ENCODE measurements around the gene GDF7.

The GDF7 gene

DNA sequence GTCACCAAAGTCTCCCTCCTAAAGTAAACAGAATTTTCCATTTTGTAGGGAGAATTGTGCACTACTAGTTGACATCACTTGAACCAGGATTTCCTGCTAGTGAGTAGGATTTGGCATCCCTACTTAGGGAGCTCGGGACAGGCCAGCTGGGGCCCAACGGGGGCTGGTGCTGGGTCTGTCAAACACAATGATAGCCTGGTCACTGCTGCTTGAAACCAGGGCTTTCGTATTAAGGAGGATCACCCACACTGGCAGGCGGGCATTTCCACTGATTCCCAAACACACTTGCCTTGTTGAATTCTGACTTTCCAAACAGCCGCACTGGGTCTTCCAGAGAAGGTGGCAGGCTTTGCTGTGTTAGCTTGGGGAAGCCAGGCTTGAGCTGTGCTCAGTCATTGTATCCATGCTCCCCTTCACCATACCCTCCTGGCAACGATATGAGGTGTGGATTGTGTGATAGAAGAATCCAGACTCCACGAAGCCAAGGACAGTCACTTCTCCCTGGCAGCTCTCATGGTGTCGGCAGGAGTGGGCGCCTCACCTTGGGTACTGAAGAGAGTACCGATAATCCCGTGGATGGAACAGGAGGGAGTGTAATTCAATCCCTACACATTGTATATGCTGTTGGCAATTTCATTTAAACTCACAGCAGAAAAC lies 7.5 kb downstream of the GDF7 start:
- DNase-seq (ENCODE audit: low read depth): no peak

DNA sequence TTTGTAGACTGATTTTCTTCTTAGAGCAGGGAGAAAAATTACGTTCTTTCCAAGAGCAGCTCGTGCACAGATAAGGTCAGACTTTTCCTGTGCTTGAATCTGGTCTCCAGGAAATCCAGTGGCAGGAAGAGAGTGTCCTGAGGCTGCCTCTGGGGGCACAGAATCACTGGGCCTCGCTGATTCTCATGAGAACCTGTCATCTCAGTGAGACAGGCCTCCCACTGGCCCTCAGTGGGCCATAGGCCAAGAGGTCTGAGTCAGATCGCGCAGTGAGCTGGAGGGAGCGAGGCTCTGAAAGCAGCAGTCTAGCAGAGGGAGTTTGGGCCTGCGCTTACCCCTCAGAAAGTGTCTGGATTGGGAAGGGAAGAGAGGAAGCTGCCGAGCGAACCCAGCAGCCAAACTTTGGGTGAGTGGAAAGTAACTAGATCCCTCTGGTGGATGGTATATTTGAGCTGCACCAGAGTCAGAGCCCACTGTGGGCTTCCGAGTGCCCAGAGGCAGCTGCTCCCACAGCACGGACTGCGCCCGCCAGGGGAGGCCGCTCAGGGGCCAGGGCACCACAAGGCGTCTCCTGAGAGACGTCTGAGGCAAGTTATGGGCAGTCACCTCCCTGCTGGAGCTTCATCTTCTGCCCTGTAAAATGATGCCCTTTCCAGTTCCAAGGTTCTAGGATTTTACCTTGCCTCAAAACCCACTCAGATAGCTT lies 8.2 kb downstream of the GDF7 start:
- DNase-seq (ENCODE audit: low read depth): peak; percentile 27

DNA sequence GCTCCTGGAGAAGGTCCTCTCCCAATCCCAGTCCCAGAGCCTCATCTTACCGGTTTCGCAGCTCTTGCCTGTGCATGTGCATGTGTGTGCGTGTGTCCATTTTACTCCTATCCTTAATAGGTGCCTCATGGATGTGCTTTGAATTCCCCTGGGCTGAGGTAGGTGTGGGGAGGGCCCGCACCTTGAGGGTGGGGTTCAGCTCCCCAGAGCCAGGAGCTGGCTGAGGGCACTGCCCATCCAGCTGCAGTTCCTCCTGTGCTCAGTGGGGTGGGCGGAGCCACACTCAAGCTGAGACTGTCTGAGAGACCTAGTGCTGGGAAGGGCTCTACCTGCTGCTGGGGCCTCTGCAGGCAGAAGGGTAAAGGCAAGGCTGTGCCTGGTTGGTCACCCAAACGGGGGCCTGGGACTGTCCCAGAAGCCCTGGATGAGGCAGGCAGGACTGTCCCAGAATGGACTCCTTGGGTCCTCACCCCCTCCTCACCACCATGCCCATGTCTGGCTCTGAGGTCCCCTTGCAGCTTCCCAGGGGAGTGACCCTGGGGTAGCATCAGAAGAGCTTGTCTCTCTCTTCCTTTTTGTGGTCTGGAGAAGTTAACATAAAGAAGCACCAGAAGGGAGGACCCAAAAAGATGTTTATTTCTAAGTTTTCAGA lies 8.9 kb downstream of the GDF7 start:
- DNase-seq (ENCODE audit: low read depth): no peak

DNA sequence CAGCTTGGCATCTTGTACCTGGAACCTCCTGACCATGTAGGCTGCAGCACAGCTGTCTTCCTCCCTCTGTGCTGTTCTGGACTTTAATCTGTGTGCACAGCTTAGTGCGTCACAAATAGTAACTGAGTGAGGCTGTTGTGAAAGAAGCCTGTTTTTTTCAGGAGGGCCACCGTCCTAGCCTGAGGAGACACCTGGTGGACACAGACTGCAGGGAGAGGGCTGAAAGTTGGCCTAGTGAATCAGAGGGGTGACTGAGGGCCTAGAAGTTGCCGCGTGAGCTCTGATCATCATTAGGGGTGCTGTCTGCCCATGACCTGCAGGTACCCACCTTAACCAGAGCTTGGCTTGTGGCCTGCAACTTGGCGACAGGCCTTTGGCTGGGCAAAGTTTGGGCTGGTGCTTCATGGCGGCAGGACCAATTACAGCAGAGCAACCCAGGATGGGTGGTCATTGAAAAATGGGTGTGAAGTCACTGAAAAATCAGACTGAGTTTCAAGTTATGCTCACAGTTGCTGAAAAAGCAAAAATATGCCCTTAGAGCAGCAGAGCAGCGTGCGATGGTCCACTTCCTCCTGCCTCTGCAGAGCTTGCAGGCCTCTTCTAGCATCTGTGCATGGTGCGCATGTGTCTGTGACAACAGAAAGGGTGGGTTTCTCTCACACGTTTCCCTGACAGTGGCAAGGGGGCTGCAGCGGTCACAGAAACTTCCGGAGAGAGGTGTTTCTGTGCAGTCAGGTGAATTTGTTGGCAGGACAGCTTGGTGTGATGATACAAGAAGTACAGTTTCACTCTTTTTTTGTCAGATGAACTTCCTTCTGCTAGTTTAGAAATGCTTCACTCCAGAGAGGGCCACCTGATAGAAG lies 9.6 kb downstream of the GDF7 start:
- DNase-seq (ENCODE audit: low read depth): no peak

DNA sequence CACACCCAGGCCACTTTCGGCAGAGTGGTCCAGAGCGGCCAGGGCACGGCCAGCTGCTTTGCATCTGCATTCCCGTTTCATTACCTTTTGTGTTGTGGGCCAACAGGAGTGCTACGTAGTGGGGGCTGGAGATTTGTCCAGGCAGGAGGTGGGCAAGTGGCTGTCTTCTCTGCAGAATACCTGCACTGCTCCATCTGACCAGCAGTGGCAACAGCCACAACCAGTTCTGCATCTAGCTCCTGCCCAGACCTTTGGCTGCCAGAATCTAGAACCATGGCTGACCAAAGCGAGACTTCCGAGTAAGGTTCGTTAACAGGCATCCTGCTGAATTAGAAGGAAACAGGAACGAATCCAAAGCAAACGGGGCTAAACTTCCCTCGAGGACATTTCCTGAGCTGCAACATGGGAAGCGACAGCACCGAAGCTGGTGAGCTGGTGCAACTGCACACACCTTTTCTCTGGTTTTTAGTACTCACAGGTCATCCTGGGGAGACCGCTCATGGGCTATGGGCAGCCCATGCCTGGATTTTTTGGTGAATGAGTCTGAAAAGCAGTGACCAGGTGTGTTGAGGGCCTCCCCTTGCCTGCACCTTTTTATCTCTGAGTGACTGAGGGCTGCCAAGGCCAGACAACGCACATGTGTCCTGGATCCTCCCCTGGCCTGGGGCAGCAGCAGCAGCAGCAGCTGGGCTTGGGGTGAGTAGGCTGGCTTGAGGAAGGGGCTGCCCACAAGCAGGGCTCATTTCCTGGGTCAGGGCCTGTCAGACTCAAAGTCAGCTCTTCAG lies 10.5 kb downstream of the GDF7 start:
- no peak for DNase-seq (ENCODE audit: low read depth)

DNA sequence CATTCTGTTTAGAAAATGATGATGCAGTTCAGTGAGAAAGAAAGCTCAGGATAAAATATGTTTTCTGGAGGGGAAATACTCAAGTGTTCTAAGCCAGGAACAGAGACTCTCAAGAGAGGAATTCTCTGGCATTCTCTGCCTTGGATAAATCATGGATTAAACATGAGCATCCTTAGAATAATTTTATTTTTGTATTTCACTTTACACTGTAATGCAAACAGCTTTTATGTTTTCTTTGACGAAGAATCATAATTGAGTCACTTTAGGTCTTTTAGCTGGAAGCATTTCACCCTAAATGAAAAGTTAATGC lies 11.1 kb downstream of the GDF7 start:
- no peak for DNase-seq (ENCODE audit: low read depth)

DNA sequence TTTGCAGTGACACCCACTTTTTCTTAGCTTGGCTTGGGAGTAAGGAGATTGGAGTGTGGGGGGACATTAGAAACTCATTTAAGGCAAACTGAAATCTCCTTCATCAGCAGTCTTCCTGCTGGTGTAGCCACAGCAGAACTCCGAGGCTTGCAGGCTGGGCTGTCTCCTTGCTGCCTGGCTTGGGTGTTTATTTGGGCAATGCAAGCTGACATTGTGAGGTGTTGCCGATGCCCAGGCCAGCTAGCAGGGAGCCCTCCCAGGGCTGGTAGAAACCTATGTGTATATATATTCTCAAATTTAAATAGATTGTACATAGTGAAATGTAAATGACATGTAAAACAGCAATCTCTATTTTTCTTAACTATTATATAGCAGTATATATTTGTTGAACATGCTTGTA lies 11.8 kb downstream of the GDF7 start:
- no peak for DNase-seq (ENCODE audit: low read depth)

DNA sequence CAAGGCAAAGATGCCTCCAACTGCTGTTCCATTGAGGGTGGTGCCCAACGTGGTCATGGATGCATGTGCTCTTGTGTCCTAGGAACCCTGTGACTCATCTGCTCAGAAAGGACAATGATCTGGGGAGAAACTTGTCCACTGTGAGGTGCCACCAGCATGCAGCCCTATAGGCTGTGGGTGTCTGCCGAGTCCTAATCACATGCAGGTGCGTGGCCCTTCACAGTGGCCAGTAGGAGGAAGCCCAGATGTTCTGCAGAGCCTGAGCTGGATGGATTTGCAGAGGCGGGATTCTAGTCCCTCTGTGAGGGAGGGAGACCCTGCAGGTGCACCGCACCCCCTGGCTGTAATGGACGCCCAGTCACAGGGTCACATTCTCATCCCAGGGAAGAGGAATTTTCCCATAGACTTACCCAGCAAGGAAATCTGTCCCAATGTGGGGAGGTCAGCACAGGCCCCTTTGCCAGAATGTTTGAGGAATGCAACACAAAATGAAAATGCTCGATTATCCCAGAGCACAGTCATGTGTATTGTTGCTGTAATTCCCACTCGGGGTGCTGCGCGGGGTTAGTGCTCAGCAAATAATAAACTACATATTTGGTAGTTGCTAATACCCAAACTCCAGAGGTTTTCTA lies 13.9 kb downstream of the GDF7 start:
- DNase-seq (ENCODE audit: low read depth): no peak

DNA sequence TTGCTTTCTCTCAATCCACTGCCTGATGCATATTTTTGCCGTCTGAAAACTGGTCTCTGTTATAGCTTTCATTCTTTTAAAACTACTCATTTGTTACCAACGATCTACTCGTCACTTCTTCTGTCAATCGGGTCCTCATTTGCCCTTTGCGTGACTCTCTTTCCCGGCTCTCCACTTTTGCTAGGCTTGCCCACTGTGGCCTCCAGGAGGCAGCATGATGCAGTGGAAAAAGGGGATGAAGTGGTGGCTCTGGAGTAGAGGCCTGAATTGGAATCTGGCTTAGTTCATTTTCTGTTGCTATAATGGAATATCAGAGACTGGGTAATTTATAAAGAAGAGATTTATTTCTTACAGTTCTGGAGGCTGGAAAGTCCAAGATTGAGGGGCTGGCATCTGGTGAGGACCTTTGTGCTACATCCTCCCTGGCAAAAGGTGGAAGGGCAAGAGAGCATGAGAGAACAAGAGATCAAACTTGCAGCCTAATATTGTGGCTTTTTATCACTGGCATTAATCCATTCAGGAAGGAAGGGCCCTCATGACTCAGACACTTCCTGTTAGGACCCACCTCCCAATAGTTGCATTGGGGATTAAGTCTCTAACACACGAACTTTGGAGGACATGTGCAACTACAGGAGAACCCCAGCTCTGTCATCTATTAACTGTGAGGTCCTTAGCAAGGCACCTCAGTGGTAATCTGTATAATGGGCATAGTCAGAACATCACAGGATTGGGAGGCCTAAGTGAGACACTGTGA lies 15.4 kb downstream of the GDF7 start:
- DNase-seq (ENCODE audit: low read depth): no peak

DNA sequence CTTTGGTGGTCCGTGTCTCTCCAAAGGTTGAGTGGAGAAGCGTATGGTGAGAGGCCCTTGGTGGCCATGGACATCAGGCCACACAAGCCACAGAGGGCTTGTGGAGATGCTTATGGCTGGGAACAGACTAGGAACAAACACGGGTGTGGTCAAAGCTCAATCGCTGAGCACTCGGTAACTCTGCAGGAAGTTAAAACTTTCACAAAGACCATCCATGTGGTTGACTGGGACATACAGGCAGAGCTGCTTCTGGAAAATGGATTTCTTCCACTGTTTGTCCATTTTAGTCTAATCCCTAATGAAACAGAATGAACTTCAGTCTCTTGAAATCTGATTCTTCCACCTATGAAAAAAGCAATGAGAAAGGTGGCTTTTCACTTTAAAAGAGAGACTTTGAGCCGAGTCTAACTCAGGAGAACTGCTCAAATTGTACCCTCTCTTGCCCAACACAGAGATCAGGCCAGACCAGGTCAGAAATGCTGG lies 17.7 kb downstream of the GDF7 start:
- DNase-seq (ENCODE audit: low read depth): no peak

DNA sequence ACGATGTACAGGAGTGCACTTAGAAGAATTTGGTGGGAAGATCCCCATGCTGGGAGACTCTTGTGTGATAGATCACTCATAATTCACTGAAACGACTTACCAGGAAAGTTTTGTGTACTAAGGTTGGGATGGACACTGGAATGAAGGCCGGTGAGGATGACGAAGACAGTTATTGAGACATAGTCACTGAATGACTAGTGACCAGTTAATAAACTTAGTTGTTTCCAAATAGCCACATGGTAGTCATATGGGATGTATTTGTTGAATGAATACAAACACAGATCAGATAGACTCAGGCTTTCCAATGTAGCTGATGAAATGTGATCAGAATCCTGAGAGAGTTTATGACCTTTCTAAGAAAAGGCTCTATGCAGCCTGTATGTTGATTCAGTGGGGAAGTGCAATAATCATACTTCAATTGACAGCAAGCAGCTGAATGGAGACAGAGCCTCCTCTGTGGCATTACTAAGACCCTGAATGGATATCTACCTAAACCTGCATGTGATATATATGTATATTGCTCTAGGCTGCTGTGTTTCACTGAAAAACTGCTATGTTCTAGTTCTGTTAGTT lies 20.4 kb downstream of the GDF7 start:
- no peak for DNase-seq (ENCODE audit: low read depth)

DNA sequence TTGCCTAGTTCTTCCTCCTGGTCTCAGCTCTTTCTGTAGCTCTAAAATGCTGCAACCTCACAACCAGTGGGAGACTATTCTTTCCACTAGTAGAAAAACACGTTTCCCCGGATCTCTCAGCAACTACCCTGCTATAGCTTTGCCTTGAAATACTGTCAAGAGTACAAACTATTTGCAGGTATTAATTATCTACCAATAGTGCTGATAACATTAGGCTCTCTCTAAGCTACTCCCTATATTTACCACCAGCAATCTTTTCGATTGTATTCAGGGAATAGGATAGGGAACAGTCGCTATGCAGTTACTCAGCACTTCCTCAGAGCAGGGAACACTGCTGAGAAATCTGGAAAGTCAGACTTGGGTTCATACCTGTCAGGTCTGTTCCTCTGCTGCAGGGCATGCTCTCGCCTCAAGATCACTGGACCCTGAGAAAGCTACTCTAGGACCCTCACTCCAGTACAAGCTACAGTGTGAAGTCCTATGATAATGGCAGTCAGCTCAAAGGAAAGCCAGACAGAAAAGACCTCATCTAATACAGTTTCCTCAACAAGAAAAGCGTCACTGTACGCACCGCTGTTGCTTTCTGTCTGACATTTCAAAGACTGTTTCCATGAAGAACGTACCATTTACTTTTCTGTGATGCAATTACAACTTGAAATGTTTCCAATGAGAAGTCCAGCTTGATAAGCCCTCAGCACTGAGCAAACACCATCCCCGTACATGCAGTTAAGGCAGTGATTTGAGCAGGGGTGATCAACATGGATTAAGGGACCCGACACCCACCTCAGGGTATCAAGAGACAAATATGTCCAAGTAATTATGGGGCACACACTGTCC lies 22.7 kb downstream of the GDF7 start:
- DNase-seq (ENCODE audit: low read depth): no peak

DNA sequence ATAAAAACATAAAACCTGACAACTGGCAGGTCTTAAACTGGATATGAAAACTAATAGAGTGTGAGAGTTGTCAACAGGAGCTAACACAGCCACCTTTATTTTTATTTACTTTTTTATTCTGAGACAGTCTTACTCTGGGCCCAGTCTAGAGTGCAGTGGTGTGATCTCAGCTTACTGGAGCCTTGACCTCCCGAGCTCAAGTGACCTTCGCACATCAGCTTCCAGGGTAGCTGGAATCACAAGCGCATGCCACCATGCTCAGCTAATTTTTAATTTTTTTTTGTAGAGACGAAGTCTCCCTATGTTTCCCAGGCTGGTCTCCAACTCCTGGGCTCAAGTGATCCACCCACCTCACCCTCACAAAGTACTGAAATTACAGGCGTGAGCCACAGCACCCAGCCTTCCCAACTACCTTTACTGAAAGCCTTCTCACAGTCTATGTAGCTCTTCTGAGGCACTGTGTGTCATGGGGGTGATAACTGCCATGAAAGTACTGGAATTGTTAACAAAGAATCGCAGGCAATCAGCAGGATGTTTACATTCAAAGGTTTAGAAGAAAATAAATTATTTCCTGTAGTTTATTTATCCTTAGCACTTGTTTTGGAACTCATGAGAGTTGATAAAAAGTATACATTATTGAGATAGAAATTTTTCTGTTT lies 24.3 kb downstream of the GDF7 start:
- DNase-seq (ENCODE audit: low read depth): no peak

DNA sequence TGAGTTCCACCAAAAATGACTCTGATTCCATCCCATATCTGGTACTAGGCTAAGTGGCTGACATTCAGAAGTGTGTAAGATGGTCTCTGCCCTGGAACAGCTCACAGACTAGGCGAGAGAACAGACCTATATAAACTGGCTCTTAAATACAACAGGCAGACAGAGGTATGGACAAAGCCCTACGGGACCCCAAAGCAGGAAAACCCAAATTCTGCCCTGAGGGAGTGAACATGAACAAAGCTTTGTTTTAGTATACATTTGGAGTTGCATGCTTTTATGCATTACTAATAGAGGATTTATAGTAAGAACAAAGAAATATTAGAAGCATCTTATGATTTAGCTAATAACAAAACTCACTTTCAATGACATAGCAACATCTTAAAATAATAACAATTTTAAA lies 25.1 kb downstream of the GDF7 start:
- no peak for DNase-seq (ENCODE audit: low read depth)

DNA sequence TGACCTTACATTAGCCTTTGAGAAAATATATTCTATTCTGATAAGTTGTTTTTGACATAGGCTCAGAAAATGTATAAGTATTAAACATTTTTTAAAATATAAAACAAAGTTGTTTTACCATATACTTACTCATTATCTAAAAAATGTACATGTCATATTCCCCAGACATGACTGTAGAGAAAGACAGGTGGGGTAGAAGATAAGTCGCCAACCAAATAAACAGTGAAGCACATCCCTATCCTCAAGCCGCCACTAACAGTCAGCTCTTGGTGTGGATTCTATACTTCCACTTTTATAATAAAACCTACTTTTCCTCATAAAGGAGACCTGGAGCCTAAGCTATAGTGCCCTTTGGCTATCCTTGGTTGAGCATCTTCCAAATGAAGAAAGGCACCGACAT lies 26.4 kb downstream of the GDF7 start:
- DNase-seq (ENCODE audit: low read depth): no peak

DNA sequence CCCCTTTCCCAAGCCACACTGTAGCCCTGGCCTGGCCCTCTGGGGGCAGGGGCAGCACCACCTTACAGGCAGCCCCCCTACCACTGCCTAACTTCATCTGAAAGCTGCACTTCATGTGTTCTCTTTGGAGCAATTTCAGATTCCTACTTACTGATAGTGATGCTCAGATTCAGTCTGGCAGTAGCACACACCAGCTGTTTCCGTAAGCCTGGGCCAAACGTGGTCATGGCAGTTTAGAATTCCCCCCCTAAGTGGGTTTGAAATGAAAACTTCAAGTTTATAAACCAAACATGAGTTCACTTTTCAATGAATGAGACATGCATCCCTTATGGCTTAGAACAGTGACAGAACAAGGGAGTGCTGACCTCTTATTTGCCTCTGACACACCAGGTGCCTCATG lies 29.4 kb downstream of the GDF7 start:
- DNase-seq (ENCODE audit: low read depth): no peak

DNA sequence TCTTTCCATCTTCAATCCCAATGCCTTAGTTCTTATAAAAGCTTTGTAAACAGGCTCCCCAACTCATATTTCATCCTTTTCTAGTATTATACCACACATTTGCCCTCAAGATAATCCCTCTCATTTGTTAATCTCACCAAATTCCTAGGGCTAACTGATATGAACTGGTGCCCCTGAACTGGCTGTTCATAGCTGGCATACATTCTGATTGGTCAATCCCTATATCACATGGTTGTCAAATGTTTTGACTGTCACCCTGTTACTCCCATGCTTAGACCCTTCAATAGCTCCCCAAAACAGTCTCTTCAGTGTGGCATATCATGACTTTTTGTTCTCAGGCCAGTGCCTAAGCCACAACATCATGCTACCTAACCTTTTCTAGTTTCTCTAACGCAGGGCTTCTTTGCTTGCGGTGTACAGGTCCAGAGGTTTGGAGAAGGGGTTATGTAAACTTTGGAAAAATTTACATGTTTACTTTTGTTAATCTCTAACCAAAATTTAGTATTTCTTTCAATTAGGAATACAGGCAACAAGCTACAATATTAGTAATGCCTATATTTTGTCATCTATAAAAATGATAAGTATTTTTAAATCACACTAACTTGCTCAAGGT lies 30.5 kb downstream of the GDF7 start:
- no peak for DNase-seq (ENCODE audit: low read depth)

DNA sequence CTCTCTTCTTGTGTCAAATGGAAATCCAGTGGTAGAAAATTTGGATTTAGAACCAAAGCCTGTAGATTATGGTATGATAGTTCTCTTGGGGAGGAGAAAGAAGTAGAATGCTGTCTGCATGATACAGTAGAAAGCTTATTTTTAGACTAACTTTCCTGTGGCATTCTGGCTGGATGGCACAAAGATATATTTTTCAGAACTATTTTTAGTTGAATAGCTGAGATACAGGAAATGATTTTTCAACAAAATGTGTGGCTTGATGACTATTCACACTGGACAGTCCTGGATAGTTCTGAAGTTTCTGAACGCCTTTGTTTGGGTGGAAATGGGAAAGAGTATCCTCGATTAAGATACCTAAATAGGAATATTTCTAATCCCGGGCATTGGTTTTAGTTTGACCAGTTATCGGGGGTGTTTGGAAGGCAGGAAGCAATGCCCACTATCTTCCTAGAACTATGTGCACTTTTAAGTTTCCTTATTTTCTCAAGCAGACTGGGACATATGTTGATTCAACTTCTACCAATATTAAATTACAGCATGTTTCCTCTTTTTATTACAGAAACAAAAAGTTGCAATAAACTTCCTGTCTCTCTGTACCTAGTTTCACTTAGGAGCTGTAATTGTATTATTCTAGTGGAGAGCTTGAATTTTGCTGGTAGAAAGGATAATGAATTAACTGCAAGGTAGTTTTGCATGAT lies 32.1 kb downstream of the GDF7 start:
- no peak for DNase-seq (ENCODE audit: low read depth)

Data from fibroblast of the conjunctiva (primary cell).